Measurements from ENCODE around the gene NPIPB6.

NPIPB6 gene

GRCh38 chr16:28297308-28297707, 66.0 kb downstream of the NPIPB6 start:
- TF ChIP-seq, protein P1, sequence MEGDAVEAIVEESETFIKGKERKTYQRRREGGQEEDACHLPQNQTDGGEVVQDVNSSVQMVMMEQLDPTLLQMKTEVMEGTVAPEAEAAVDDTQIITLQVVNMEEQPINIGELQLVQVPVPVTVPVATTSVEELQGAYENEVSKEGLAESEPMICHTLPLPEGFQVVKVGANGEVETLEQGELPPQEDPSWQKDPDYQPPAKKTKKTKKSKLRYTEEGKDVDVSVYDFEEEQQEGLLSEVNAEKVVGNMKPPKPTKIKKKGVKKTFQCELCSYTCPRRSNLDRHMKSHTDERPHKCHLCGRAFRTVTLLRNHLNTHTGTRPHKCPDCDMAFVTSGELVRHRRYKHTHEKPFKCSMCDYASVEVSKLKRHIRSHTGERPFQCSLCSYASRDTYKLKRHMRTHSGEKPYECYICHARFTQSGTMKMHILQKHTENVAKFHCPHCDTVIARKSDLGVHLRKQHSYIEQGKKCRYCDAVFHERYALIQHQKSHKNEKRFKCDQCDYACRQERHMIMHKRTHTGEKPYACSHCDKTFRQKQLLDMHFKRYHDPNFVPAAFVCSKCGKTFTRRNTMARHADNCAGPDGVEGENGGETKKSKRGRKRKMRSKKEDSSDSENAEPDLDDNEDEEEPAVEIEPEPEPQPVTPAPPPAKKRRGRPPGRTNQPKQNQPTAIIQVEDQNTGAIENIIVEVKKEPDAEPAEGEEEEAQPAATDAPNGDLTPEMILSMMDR (IDR thresholded peaks at IDR 0.05; ENCODE audit: insufficient read depth, low read depth, low read length, missing control alignments): no peak
- no peak for DNase-seq (ENCODE audit: low read depth)

DNA sequence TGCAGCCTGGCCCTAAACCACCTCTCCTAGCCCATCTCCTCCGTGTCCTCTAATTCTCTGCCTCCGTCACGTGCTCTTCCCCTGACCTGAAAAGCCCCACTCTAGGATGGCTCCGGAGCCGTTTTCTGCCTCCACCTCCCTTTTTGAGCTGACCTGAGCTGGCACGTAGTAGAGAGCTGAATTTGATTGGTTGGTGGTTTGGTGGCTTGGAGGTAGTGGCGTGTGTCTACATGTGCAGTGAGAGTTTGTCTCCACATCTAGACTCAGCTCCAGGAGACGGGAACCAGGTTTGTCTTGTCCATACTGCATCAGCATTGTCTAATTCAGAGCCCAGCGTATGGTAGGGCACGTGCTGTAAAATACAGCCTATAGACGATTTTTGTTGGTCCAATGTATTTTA, 68.0 kb downstream of the NPIPB6 start:
- no peak overlapping the region for H3K4me3 ChIP-seq (ENCODE audit: low read length)
- DNase-seq (ENCODE audit: low read depth): no peak
- TF ChIP-seq, protein P1 (IDR thresholded peaks at IDR 0.05; ENCODE audit: insufficient read depth, low read depth, low read length, missing control alignments): no peak

More at GRCh38 chr16:28297308-28297707, 66.0 kb downstream of the NPIPB6 start:
- no peak overlapping the region for H3K4me3 ChIP-seq (ENCODE audit: low read length)

DNA sequence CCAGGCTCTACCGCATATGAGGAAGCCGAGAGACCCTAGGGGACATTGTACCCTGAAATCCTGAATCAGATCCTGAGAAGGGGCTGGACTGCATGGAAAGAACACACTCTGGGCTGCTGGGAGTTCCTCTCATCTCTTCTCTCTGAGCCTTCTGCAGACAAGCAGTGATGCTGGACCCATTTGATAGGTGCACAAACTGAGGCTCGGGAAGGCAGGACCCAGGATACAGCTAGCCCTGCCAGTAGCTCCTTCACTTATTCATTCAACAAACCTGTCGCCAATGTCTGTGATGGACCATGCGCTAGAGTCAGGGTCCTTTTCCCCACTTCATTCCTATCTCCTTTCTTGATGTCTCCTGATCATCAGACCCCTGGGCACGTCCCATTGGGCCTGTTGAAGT, 69.1 kb downstream of the NPIPB6 start:
- H3K4me3 ChIP-seq (ENCODE audit: low read length): no peak overlapping the region
- TF ChIP-seq, protein P1 (IDR thresholded peaks at IDR 0.05; ENCODE audit: insufficient read depth, low read depth, low read length, missing control alignments): no peak
- DNase-seq (ENCODE audit: low read depth): no peak

- H3K4me3 ChIP-seq (ENCODE audit: low read length): no peak overlapping the region
- TF ChIP-seq, protein P1 (IDR thresholded peaks at IDR 0.05; ENCODE audit: insufficient read depth, low read depth, low read length, missing control alignments): no peak
- DNase-seq (ENCODE audit: low read depth): no peak
Observed at GRCh38 chr16:28293601-28293960, 69.7 kb downstream of the NPIPB6 start.

DNA sequence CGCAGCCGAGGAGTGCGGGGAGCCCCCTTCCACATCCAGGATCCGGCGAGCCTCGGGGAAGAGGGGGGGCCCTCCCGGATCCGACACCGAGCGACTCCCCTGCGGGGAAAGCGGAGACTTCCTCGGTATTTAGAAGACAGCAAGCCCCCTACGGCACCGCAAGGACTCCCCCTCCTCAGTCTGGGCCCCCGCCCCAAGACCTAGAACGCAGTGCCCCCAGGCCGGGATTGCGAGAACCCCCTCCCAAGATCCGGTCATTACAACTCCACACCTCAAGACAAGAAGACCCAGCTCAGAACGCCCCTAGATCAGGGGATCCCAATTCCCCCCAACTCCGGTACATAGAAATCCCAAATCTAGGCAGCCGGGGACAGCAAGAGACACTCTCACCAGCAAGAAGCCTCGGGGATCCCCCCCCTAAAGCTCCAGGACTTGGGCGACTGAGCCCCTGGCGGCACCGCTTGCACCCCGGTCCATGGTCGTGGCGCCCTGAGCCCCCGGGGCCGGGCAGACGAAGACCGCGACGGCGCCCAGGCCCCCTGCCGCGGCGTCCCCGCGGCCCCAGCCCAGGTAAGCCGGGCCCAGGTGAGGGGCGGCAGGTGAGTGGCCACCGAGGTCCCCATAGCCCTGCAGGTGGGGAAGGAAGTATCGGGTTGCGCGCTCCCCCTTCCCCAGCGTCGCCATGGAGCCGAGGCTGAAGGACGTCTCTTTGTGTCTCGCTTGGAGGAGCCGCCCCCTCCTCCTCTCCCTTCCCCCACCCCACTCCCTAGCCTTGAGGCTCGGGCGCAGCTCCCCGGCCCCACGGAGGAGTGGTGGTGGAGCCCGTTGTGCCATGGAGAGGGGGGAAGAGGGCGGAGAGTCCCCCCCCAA, 70.3 kb downstream of the NPIPB6 start:
- H3K4me3 ChIP-seq (ENCODE audit: low read length): peak overlapping the region; percentile 44
- TF ChIP-seq, protein P1 (IDR thresholded peaks at IDR 0.05; ENCODE audit: insufficient read depth, low read depth, low read length, missing control alignments): no peak
- DNase-seq (ENCODE audit: low read depth): no peak
